HG03103 (cell line): ENCODE measurements around the gene USP8.
A peak's percentile ranks its signal among the peaks of the same experiment; 100 is the strongest.
"Not testable (repeated sequence)": the region's sequence is repeated elsewhere in the genome, so short reads cannot be mapped to it uniquely, and the experiment has no call there.

Experiments
- ATAC-seq: cut with Tn5 transposase; IDR thresholded peaks from one replicate; pipeline ENCODE4 v1.9.1; 2021; ENCODE audit warnings: low read depth; ENCODE audit not compliant: unreplicated experiment

The USP8 gene

DNA sequence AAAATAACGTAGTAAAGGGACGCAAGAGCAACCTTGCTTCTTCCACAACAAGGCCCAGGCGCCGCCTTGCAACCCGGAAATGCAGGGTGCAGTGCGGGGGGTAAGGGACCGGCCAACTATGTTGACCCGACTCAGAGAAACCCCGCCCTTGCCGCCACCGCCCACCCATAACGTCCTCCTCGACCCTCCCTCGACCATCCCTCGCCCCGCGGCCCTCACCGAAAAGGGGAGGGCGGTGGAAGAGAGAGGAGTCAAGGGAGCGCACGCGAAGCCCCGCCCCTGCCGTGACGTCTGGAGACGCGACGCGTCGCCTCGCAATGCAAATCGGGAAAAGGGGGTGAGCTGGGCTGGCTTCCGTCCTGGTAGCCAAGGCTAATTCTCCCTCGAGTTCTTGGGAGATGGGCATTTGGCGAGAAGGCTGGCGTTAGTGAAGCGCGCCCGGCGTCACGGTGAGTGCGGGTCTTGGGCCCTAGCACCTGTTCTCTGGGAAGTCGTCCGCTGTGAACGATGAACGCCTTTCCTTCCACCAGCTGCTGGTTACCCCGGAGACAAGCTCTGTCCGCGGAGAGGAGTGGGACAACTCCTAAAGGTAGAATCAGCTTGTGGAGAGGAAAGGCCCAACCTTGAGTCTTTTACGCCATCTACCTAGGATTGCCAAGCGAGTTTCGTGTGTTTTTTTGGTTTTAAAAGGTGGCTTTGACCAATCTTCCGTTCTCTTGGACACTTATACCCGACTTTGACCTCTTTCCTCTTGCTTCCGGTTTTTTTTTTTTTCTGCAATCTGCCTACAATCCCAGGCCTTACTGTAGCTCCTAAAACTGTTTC lies at the start of gene USP8:
Gene USP8 (plus strand): TSS at position 340 of the 825 bp plus-strand sequence. CDS start 14,669 bp downstream, outside the sequence.
- ATAC-seq = peak; percentile 97

DNA sequence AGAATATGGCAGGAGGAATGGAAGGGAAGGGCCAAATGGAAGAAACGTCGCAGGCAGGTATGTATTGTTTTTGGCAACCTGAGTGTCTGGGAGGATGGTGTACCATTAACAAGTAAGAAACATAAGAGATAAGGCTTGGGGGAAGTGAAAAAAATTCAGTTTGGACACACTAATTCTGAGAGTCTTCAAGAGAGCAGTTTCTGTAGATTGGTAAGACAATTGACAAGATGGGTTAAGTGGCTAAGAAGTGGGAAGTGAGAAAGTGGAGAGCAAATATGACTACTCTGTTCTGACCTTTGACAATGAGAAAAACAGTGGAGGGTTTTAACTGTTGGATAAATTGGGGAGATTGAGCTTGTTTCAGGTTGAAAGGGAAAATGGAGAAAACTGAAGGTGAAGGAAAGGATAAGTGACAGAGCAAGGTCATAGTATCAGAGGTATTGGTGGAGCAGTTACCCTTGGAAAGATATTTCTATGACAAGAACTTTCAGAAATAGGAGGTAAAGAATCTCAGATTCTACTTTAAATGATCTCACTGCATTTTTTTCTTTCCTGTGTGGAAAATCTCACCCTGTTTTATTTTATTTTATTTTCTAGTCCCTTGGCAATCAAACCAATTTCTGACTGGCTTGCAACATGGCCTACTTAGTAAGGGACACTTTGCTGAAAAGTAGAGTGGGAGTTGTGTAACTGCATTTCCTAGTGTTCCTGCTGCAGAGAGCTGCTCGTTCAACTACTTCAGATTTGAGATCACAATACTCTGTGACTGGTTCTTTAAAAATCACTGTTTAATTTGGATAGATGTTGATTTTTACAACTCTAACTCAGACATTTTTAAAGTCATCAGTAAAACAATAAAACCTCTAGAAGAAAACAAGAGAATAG lies 46.1 kb upstream of the USP8 start:
- ATAC-seq = peak; percentile 94

DNA sequence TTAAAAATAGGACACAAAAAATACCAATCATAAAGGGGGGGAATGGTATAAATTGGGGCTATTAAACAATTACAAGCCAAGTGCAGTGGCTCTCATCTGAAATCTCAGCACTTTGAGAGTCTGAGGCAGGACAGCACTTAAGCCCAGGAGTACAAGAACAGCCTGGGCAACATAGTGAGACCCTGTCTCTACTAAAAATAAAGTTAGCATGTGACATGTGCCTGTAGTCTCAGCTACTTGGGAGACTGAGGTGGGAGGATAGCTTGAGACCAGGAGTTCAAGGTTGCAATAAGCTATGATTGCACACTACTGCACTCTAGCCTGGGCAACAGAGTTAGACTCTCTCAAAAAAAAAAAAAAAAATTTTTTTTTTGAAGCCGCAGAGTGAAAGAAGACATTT lies 45.4 kb upstream of the USP8 start:
- no peak for ATAC-seq

DNA sequence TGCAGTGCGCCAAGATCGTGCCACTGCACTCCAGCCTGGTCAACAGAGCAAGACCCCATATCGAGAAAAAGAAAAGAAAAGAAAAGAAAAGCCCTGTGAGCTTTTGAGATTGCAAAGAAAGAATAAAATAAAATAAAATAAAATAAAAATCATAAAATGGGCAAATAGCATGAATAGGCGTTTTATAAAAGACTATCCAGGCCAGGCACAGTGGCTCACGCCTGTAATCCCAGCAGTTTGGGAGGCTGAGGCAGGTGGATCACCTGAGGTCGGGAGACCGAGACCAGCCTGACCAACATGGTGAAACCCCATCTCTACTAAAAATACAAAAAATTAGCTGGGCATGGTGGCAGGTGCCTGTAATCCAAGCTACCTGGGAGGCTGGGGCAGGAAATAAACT lies 44.8 kb upstream of the USP8 start:
- not testable (repeated sequence) for ATAC-seq

DNA sequence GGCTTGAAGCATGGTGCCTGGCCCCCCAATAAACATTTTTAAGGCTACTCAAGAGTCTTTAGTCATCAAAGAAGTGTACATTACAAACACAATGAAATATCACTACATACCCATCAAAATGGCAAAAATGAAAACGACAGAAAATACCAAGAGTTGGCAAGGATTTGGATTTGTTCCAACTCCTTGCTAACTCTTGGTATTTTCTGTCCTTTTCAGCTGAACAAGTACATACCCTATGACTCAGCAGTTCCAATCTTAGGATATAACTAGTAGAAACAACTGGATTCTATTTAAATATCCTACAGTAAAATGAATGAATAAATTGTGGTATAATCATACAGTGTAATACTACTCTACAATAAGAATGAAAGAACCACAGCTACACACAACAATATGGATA lies 44.1 kb upstream of the USP8 start:
- ATAC-seq = no peak

DNA sequence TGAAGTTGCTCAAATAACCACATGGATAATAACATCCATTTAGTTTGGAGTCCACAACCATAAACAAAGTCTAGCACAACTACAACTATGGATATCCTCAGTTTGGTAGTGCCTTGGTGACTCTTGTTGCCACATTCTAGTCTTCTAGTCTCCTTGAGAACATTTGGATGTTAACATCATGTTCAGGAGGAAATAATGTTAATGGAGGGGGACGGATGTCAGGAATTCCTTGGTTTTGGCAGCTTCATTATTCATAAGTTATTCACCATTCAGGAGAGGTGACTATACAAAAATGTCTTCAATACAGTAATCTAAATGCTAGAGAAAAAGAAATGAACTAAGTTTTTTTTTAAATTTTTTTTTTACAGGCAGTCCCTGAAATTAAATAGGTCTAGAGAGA lies 42.8 kb upstream of the USP8 start:
- ATAC-seq = no peak

DNA sequence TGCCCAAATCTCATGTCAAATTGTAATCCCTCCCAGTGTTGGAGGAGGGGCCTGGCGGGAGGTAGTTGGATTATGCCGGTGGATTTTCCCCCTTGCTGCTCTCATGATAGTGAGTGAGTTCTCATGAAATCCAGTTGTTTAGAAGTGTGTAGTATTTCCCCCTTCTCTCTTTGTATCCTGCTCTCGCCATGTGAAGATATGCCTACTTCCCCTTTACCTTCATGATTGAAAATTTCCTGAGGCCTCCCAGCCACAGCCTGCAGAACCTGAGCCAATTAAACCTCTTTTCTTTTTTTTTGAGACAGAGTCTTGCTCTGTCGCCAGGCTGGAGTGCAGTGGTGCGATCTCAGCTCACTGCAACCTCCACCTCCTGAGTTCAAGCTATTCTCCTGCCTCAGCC lies 41.8 kb upstream of the USP8 start:
- not testable (repeated sequence) for ATAC-seq

DNA sequence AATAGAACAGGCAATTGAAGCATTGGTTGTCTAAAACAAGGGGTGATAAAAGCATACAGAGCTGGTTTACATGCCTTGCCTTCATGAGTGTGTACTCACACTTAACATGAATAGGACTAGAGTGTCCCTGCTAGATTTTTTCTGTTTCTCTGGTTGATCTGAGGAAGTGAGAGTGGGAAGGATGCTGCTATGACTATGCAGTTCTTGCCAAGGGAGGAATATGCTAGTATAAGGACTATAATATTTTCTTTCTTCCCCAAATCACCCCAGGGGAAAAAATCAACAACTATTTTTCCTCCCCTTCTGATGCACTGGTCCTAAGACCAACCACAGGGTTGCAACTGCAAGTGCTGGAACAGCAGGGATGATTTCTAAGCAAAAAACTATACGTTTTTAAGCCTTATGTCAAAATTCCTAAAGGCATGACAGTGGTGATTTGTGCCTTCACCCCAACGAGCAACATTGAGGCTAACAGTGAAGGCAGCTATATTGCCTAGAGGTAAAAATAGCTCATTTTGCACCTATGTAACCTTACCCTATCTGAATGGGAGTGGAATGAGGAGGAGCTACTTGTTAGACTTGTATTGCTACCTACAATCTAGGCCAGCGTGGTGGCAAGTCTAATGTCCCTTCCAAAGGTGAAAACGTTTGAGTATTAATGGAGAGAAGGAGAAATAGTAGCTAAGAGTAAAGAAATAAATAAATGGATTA lies 33.5 kb upstream of the USP8 start:
- ATAC-seq = peak; percentile 91

DNA sequence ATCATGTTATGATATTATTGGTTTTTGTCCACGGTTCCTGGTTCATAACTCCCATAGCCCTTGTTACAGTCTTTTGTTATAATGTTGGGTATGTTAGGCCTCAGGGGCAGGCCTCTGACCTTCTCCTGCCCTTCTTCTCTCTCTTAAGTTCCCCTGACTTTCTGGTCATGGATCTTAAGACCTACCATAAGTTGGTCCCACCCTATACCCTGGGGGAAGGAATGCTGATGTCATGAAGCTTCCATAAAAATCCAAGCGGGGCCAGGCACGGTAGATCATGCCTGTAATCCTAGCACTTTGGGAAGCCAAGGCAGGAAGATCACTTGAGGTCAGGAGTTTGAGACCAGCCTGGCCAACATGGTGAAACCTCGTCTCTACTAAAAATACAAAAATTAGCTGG lies 32.6 kb upstream of the USP8 start:
- not testable (repeated sequence) for ATAC-seq

DNA sequence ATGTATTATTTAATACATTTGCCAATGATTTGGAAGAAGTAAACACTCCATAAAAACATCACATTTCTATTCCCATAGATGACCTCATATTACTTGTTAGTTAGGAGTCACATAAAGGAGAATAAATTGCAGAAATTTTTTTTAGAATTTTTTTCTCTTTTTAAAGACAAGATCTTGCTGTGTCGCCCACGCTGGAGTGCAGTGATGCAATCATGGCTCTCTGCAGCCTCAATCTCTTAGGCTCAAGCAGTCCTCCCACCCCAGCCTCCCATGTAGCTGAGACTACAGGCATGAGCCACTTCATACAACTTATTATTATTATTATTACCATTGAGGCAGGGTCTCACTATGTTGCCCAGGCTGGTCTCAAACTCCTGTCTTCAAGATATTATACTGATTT lies 12.3 kb upstream of the USP8 start:
- ATAC-seq = no peak

DNA sequence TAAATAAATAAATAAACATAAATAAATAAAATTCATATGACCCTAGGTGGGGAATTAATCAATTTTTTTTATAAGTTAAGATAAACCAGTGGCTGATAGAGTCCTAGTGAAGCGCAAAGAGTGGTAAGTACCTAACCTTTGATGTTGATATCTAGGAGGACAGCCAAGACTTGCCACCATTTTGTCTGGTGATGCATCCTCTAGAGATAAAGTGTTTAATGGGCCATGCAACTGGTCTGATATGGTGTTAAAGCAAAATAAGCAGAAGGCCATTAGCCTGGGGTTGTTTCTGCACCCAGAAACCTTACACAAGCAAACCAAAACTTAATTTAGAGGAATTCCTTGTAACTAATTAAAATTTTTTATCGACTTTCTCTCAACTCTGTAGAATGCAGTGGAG lies 9.6 kb upstream of the USP8 start:
- no peak for ATAC-seq

DNA sequence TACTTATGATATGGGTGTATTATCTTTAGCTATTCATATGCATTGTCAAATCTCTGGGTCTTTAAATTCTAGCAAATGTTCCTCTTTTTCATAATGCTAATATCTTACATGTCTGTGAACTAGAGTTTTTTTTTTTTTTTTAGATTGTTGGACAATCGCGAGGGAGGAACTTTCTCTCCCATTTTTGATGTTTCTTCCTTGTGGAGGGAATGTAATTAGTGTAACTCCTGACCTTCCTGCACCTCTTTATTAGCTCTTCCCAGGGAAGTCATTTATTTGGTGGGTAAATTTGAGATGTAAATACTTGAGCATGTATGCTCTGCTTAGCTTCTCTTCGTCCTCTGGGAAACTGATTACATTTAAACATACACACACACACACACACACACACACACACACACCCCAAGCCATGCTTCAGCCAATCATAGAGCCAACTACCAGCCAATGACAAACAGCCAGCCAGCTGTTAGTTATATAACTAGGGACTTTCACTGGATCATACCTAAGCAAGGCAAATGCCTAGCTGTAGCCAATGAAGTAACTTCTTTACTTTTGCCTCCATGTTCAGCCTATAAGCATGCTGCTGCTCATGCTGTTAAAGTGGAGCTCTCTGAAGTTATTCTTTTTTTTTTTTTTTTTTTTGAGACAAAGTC lies 8.3 kb upstream of the USP8 start:
- no peak for ATAC-seq

DNA sequence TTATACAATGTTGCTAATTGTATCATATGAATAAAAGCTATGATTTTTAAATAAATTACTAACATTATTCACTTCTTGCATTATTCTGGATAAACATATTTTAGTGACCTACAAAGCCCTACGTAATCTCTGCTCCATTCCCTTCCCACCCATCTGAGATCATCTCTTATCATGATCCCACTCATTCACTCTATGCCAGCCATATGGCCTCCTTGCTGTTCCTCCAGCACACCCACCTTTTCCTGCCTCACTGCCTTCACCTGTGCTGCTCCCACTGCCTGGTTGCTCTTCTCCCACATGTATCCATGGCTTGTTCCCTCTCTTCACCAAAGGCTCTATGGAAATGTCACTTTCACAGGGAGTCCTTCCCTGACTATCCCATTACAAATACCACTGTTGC lies 7.3 kb upstream of the USP8 start:
- no peak for ATAC-seq

DNA sequence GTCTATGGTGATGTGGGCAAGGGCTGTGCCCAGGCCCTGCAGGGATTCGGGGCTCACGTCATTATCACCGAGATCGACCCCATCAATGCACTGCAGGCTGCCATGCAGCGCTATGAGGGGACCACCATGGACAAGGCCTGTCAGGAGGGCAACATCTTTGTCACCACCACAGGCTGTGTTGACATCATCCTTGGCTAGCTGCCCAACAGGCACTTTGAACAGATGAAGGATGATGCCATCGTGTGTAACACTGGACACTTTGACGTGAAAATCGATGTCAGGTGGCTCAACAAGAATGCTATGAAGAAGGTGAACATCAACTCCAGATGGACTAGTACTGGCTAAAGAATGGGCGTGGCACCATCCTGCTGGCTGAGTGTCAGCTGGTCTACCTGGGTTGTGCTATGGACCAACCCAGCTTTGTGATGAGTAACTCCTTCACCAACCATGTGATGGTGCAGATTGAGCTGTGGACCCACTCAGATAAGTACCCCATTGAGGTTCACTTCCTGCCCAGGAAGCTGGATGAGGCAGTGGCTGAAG lies 6.1 kb upstream of the USP8 start:
- ATAC-seq = no peak

DNA sequence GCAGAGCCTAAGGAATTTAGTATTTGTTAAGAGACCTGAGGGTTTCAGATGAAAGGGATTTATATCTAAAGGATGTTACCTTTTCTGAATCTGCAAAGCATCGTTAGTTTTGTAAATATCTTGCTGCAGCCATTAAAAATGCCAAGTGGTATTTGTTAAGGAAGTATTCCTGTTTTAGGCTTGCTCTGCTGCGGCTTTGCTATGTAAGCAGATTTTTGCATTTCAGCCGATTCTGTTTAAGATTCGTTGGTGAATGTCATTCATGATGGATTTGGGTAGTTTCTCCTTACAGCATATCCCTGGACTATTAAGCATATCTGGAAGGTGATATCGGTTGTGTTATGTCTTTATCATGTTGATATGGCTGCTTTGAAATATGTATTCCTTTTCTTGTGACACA lies 1.0 kb downstream of the USP8 start:
- ATAC-seq = no peak

DNA sequence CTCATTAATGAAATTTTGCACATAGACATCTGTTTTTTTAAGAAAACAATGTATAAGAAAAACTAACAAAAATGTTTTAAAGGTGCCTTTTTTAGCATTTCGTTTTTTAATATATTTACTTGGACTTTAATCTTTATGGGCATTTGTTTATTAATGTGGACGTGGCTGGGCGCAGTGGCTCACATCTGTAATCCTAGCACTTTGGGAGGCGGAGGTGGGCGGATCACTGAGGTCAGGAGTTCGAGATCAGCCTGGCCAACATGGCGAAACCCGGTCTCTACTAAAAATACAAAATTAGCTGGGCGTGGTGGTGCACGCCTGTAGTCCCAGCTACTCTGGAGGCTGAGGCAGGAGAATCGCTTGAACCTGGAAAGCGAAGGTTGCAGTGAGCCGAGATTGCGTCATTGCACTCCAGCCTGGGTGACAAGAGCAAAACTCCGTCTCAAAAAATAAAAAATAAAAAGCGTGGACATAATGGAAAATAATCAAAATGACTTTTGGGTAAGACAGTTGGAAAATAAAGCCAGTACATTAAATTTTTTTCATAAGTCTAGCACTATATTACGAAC lies 1.6 kb downstream of the USP8 start:
- ATAC-seq = not testable (repeated sequence)

DNA sequence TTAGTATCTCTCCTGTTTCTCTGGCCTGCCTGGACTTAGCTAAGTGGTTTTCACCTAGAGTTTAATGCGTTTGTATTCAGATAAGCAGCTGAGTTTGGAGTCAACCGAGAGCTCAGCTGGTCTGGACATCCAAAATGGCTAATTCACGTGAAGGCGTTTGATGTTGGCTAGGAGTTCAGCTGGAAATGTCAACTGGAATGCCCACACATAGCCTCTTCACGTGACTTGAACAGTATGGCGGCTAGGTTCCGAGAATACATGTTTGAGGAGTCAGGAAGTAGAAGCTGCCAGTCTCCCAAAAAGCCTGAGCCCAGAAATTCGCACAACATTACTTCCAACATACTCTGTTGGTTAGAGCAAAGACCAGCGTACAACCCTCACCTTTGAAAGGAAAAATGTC lies 2.2 kb downstream of the USP8 start:
- ATAC-seq = no peak

DNA sequence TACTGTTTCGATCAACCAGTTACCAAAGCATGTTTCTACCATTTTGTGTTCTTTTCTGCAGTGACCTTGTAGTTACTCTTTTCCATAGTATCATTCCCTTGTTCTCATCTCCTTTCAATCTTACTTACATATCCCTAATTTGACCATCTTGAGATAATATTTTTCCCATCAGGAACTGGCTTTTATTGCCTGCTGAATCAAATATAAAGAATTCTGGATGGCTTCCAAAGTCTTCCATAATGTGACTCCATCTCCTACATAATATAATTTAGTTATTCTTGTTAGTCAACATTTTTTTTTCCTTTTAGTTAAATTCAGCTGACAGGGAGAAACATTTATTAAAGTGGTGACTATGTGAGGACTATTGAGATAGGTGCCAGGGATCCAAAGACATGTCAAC lies 7.0 kb downstream of the USP8 start:
- no peak for ATAC-seq

DNA sequence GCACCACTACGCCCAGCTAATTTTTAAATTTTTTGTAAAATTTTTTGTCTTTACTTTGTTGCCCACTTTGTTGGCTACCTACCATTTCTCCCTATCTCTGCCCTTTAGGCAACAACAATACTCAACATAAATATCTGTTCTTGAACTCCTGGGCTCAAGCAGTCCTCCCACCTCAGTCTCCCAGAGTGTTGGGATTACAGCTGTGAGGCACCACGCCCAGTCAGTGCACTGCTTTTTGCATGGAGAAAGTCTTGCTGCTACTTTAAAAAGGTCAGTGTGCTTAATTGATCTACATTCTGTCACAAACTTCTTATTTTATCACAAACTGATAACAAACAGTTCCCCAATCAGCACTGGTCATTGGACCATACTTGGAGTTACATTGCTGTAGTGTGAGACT lies 8.0 kb downstream of the USP8 start:
- ATAC-seq = no peak

DNA sequence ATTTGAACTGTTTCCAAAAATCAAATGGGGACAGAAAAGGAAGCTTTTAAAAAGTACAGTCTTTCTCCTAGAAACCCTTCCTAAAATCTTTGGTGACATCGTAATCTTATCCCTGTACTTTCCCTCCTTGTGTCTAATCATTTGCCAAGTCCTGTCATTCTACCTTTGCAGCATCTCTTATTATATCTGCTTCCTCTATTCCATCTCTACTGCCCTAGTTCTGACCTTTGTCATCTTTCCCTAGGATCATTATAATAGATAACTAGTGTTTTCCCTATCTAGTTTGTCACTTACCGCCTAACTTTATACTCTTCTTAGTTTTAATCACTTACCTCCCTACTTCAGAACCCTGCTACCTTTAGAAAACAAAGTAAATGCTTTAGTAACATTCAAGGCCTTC lies 11.6 kb downstream of the USP8 start:
- no peak for ATAC-seq
